ENCODE results near the gene TARS3.

GRCh38 chr15:101646672-101647071 is 77.6 kb downstream of the TARS3 start:
- TF ChIP-seq POLR2AphosphoS5 (IDR thresholded peaks at IDR 0.05; ENCODE audit: low read depth, low read length) (no peak), TAF1 (IDR thresholded peaks at IDR 0.05; ENCODE audit: borderline replicate concordance, insufficient read depth, low read length) (no peak)

Data from PFSK-1 (cell line).